ENCODE results near the gene ATP9A. TPM values are rescaled to one million over a fixed set of nuclear protein-coding genes. Genes with fewer than 3 reads are reported as not detected.
"Not testable (repeated sequence)": the region's sequence is repeated elsewhere in the genome, so short reads cannot be mapped to it uniquely, and the experiment has no call there.

ATP9A gene
- total and polyA plus RNA-seq, 4 donors, result 10.6 to 59.8 (median 33.2) TPM

GRCh38 chr20:51778229-51778759 lies 10.1 kb upstream of the ATP9A start:
- H3K27me3 ChIP-seq (ENCODE audit: control insufficient read depth in 1 of 2, insufficient read depth in 2 of 2, low read length in 1 of 2); H3K36me3 ChIP-seq (ENCODE audit: control insufficient read depth in 1 of 2, insufficient read depth in 2 of 2, low read length in 1 of 2); H3K4me1 ChIP-seq (ENCODE audit: control insufficient read depth in 1 of 2, insufficient read depth in 2 of 2, low read length in 2 of 2); H3K9me3 ChIP-seq (ENCODE audit: control insufficient read depth, low read length); H3K27ac ChIP-seq (ENCODE audit: low read depth in 1 of 2, low read length in 2 of 2); DNase-seq; H3K4me3 ChIP-seq (ENCODE audit: low read length in 2 of 2); ATAC-seq (ENCODE audit: low FRiP score): not testable (repeated sequence)
- intact Hi-C loops (cut with DNase I), result loop anchor here in 1 of 2 donors (10.0 kb wide), 1 partner anchor 63 kb away; no protein-coding TSS in a partner anchor
- WGBS, 2 donors, result 86 to 87% methylated on average over 4 of the region's 4 CpGs

- Histone ChIP-seq H3K9me3 (ENCODE audit: control insufficient read depth, low read length) (peaks cover 1% of the 10 kb centered on the region), H3K27ac (ENCODE audit: low read depth in 1 of 2, low read length in 2 of 2) (no peak overlapping the region), H3K4me1 (ENCODE audit: control insufficient read depth in 1 of 2, insufficient read depth in 2 of 2, low read length in 2 of 2) (no peaks in the 10 kb centered on the region), H3K27me3 (ENCODE audit: control insufficient read depth in 1 of 2, insufficient read depth in 2 of 2, low read length in 1 of 2) (no peaks in the 10 kb centered on the region), H3K36me3 (ENCODE audit: control insufficient read depth in 1 of 2, insufficient read depth in 2 of 2, low read length in 1 of 2) (no peaks in the 10 kb centered on the region), H3K4me3 (ENCODE audit: low read length in 2 of 2) (no peak overlapping the region)
- intact Hi-C loops (cut with DNase I), result loop anchor here in 1 of 2 donors (10.0 kb wide), 1 partner anchor 60 kb away; no protein-coding TSS in a partner anchor
- DNase-seq, result no peak
- no peak for ATAC-seq (ENCODE audit: low FRiP score)
- 92 to 100% methylated on average over 1 of the region's 1 CpG for WGBS, 2 donors
Measured at GRCh38 chr20:51775241-51775640, 7.1 kb upstream of the ATP9A start.

- Histone ChIP-seq H3K27ac (ENCODE audit: low read depth in 1 of 2, low read length in 2 of 2) (no peak overlapping the region), H3K36me3 (ENCODE audit: control insufficient read depth in 1 of 2, insufficient read depth in 2 of 2, low read length in 1 of 2) (no peaks in the 10 kb centered on the region), H3K4me3 (ENCODE audit: low read length in 2 of 2) (no peak overlapping the region), H3K27me3 (ENCODE audit: control insufficient read depth in 1 of 2, insufficient read depth in 2 of 2, low read length in 1 of 2) (no peaks in the 10 kb centered on the region), H3K9me3 (ENCODE audit: control insufficient read depth, low read length) (no peaks in the 10 kb centered on the region), H3K4me1 (ENCODE audit: control insufficient read depth in 1 of 2, insufficient read depth in 2 of 2, low read length in 2 of 2) (no peaks in the 10 kb centered on the region)
- no peak for ATAC-seq (ENCODE audit: low FRiP score)
- intact Hi-C loops (cut with DNase I), result loop anchor here in 1 of 2 donors (10.0 kb wide), 1 partner anchor 57 kb away; no protein-coding TSS in a partner anchor
- 97 to 99% methylated on average over 4 of the region's 4 CpGs for WGBS, 2 donors
- DNase-seq, result no peak
Measured at GRCh38 chr20:51772236-51772635, 4.0 kb upstream of the ATP9A start.

- H3K4me3 ChIP-seq (ENCODE audit: low read length in 2 of 2), result no peak overlapping the region
- H3K4me1 ChIP-seq (ENCODE audit: control insufficient read depth in 1 of 2, insufficient read depth in 2 of 2, low read length in 2 of 2), result no peaks in the 10 kb centered on the region
- DNase-seq, result no peak
- intact Hi-C loops (cut with DNase I), result loop anchor here (10.0 kb wide), 4 partner anchors 55 to 215 kb away; no protein-coding TSS in a partner anchor
- H3K27me3 ChIP-seq (ENCODE audit: control insufficient read depth in 1 of 2, insufficient read depth in 2 of 2, low read length in 1 of 2), result no peaks in the 10 kb centered on the region
- WGBS, 2 donors, result 93% methylated on average over 9 of the region's 9 CpGs
- no peaks in the 10 kb centered on the region for H3K36me3 ChIP-seq (ENCODE audit: control insufficient read depth in 1 of 2, insufficient read depth in 2 of 2, low read length in 1 of 2)
- ATAC-seq (ENCODE audit: low FRiP score), result no peak
- no peaks in the 10 kb centered on the region for H3K9me3 ChIP-seq (ENCODE audit: control insufficient read depth, low read length)
- H3K27ac ChIP-seq (ENCODE audit: low read depth in 1 of 2, low read length in 2 of 2), result no peak overlapping the region
Measured at GRCh38 chr20:51769976-51770615, 1.9 kb upstream of the ATP9A start.

- Histone ChIP-seq H3K4me1 (ENCODE audit: control insufficient read depth in 1 of 2, insufficient read depth in 2 of 2, low read length in 2 of 2) (no peaks in the 10 kb centered on the region), H3K27ac (ENCODE audit: low read depth in 1 of 2, low read length in 2 of 2) (no peak overlapping the region), H3K27me3 (ENCODE audit: control insufficient read depth in 1 of 2, insufficient read depth in 2 of 2, low read length in 1 of 2) (no peaks in the 10 kb centered on the region), H3K4me3 (ENCODE audit: low read length in 2 of 2) (peak overlapping the region; percentile 57 to 84), H3K36me3 (ENCODE audit: control insufficient read depth in 1 of 2, insufficient read depth in 2 of 2, low read length in 1 of 2) (no peaks in the 10 kb centered on the region), H3K9me3 (ENCODE audit: control insufficient read depth, low read length) (no peaks in the 10 kb centered on the region)
- WGBS, 2 donors, result 23 to 27% methylated on average over 13 to 16 of the region's 16 CpGs
- intact Hi-C loops (cut with DNase I), result loop anchor here in 1 of 2 donors (10.0 kb wide), 3 partner anchors 64 to 216 kb away; no protein-coding TSS in a partner anchor
- DNase-seq (peak in 1 of 2 donors; percentile 70), ATAC-seq (ENCODE audit: low FRiP score) (no peak)
Measured at GRCh38 chr20:51768759-51769517, 748 bp upstream of the ATP9A start.

DNA sequence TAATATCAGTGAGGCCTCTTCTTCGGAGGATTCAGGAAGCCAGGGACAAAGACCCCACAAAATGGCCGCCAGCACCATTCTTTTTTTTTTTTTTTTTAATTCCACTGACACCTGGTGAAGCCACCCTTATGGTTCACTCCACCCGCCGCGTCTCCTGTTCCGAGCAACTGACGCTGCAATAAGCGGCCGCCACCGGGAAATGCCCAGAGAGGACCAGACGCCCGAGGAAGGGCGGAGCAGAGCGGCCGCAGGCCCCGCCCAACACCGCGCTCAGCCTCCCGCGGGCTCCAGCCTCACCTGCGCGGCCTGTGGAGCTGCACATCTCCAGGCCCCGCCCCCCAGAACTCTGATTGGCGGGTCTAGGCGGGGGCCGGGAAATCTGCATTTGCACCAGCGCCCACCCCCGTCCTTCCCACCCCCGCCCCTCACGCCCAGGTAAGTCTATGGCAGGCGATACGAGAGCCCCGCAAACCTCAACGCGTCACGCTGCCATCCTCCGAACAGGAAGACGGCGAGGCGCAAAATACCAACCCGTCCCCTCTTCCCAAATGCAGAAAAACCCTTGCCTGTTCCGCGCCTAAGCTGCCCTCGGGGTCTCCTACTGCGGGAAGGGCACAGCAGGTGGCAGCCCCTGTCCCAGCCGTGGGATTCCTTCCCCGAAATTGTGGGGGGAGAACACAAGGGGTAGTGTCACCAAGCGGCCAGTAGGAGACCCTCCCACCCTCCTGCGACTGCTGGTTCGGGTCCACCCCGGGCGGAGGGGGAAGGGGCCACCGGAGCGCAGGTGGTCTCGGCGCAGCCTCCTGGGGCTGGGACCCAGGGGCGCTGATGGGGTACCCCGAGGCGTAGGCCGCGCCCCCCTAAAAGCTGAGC lies 960 bp downstream of the ATP9A start:
- Histone ChIP-seq H3K4me3 (ENCODE audit: low read length in 2 of 2) (peak overlapping the region; percentile 57 to 84), H3K4me1 (ENCODE audit: control insufficient read depth in 1 of 2, insufficient read depth in 2 of 2, low read length in 2 of 2) (no peaks in the 10 kb centered on the region), H3K36me3 (ENCODE audit: control insufficient read depth in 1 of 2, insufficient read depth in 2 of 2, low read length in 1 of 2) (no peaks in the 10 kb centered on the region), H3K27ac (ENCODE audit: low read depth in 1 of 2, low read length in 2 of 2) (no peak overlapping the region), H3K27me3 (ENCODE audit: control insufficient read depth in 1 of 2, insufficient read depth in 2 of 2, low read length in 1 of 2) (no peaks in the 10 kb centered on the region), H3K9me3 (ENCODE audit: control insufficient read depth, low read length) (no peaks in the 10 kb centered on the region)
- intact Hi-C loops (cut with DNase I), result loop anchor here in 1 of 2 donors (10.0 kb wide), 3 partner anchors 62 to 218 kb away; no protein-coding TSS in a partner anchor
- ATAC-seq (ENCODE audit: low FRiP score), result peak; percentile 82
- 3% methylated on average over 53 to 61 of the region's 61 CpGs for WGBS, 2 donors
- DNase-seq, result peak; percentile 73 to 89

DNA sequence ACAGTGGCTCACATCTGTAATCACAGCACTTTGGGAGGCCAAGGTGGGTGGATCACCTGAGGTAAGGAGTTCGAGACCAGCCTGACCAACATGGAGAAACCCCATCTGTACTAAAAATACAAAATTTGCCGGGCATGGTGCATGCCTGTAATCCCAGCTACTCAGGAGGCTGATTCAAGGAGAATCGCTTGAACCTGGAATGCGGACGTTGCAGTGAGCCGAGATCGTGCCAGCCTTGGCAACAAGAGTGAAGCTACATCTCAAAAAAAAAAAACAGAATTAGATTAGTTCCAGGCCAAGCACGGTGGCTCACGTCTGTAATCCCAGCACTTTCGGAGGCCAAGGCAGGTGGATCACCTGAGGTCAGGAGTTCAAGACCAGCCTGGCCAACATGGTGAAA lies 2.8 kb downstream of the ATP9A start:
- DNase-seq, result peak in 1 of 2 donors; percentile 64
- intact Hi-C loops (cut with DNase I), result loop anchor here in 1 of 2 donors (10.0 kb wide), 3 partner anchors 61 to 219 kb away; no protein-coding TSS in a partner anchor
- not testable (repeated sequence) for H3K27ac ChIP-seq (ENCODE audit: low read depth in 1 of 2, low read length in 2 of 2); H3K4me1 ChIP-seq (ENCODE audit: control insufficient read depth in 1 of 2, insufficient read depth in 2 of 2, low read length in 2 of 2); H3K9me3 ChIP-seq (ENCODE audit: control insufficient read depth, low read length); H3K4me3 ChIP-seq (ENCODE audit: low read length in 2 of 2); H3K36me3 ChIP-seq (ENCODE audit: control insufficient read depth in 1 of 2, insufficient read depth in 2 of 2, low read length in 1 of 2); ATAC-seq (ENCODE audit: low FRiP score); H3K27me3 ChIP-seq (ENCODE audit: control insufficient read depth in 1 of 2, insufficient read depth in 2 of 2, low read length in 1 of 2)
- 16 to 28% methylated on average over 10 of the region's 10 CpGs for WGBS, 2 donors

All from aorta (tissue), 5 donors.